ENCODE measurements around the gene EXOC2. TPM values are rescaled to one million over a fixed set of nuclear protein-coding genes. Genes with fewer than 3 reads are reported as not detected.
"Not testable (repeated sequence)": the region's sequence is repeated elsewhere in the genome, so short reads cannot be mapped to it uniquely, and the experiment has no call there.

The EXOC2 gene
- total RNA-seq, 4 donors from 2014 or later: 18.1 to 32.3 (median 21.6) TPM

- DNase-seq (ENCODE audit: low spot score) (no peak), ATAC-seq (ENCODE audit: low FRiP score) (no peak)
- no peak for TF ChIP-seq CTCF (IDR thresholded peaks at IDR 0.05)
Measured at GRCh38 chr6:703552-703951, 10.6 kb upstream of the EXOC2 start.

- ATAC-seq (ENCODE audit: low FRiP score) (no peak), DNase-seq (ENCODE audit: low spot score) (no peak)
- TF ChIP-seq CTCF (IDR thresholded peaks at IDR 0.05): no peak
Measured at GRCh38 chr6:701700-702479, 9.0 kb upstream of the EXOC2 start.

GRCh38 chr6:701215-701614 lies 8.3 kb upstream of the EXOC2 start:
- ATAC-seq (ENCODE audit: low FRiP score) (no peak), DNase-seq (ENCODE audit: low spot score) (no peak)
- TF ChIP-seq CTCF (IDR thresholded peaks at IDR 0.05): no peak

- ATAC-seq (ENCODE audit: low FRiP score): no peak
- DNase-seq (ENCODE audit: low spot score): no peak
- TF ChIP-seq CTCF (IDR thresholded peaks at IDR 0.05): no peak
Measured at GRCh38 chr6:700490-700889, 7.6 kb upstream of the EXOC2 start.

GRCh38 chr6:699319-699718 lies 6.4 kb upstream of the EXOC2 start:
- DNase-seq (ENCODE audit: low spot score) (no peak), ATAC-seq (ENCODE audit: low FRiP score) (no peak)
- TF ChIP-seq CTCF (IDR thresholded peaks at IDR 0.05): no peak

- ATAC-seq (ENCODE audit: low FRiP score); DNase-seq (ENCODE audit: low spot score): not testable (repeated sequence)
Measured at GRCh38 chr6:694431-695126, 1.6 kb upstream of the EXOC2 start.

GRCh38 chr6:693723-694009 lies 727 bp upstream of the EXOC2 start:
- no peak for DNase-seq (ENCODE audit: low spot score)
- no peak for ATAC-seq (ENCODE audit: low FRiP score)
- no peak for TF ChIP-seq CTCF (IDR thresholded peaks at IDR 0.05)
